ENCODE data around the gene COMP. TPM values are rescaled to one million over a fixed set of nuclear protein-coding genes. Genes with fewer than 3 reads are reported as not detected.

The COMP gene
- total and polyA plus RNA-seq, 2 donors from 2014 or later, result 1.8 to 33.2 TPM

DNA sequence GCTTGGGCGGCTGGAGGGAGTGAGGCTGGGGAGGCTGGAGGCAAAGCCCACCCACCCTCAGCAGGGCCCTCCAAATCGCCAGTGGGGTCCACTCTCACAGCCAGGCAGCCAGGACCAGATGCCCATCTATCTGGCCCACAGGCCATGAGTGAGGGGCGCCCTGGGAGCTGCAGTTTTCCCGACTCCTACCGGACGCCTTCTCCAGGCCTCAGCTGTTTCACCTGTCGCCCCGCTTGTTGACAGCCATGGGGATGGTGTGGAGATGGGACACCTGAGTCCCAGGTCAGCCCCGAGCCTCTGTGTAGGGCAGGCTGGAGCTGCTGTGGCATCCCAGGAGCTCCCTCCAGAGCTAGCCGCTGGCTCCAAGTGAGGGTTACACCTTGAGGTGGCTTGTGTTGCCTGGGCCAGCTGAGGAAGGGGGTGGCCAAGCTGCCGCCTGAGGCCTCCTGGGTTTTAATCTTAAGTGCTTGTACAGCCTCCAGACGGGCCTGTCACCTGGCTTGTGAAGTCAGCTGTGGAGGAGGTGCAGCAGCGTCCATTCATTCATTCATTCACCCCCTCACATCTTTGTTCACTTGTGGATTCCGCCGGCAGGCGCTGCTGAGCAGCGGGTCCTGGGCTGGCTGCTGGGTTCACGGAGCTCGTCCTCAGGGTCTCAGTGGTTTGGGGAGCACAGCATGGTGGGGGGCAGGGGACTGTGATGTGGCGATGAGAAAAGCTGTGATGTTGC, 52.0 kb downstream of the COMP start:
- FAIRE-seq (no peak), DNase-seq (peak in 1 of 5 donors; percentile 56)
- TF ChIP-seq, protein P1, sequence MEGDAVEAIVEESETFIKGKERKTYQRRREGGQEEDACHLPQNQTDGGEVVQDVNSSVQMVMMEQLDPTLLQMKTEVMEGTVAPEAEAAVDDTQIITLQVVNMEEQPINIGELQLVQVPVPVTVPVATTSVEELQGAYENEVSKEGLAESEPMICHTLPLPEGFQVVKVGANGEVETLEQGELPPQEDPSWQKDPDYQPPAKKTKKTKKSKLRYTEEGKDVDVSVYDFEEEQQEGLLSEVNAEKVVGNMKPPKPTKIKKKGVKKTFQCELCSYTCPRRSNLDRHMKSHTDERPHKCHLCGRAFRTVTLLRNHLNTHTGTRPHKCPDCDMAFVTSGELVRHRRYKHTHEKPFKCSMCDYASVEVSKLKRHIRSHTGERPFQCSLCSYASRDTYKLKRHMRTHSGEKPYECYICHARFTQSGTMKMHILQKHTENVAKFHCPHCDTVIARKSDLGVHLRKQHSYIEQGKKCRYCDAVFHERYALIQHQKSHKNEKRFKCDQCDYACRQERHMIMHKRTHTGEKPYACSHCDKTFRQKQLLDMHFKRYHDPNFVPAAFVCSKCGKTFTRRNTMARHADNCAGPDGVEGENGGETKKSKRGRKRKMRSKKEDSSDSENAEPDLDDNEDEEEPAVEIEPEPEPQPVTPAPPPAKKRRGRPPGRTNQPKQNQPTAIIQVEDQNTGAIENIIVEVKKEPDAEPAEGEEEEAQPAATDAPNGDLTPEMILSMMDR (IDR thresholded peaks at IDR 0.05; ENCODE audit: borderline replicate concordance, extremely low read depth, insufficient read depth), result no peak
- Histone ChIP-seq H3K27me3 (ENCODE audit: control insufficient read depth, insufficient read depth, low read length) (no peaks in the 10 kb centered on the region), H3K9me3 (ENCODE audit: control insufficient read depth in 2 of 3, insufficient read depth in 1 of 3, low read length in 3 of 3) (no peaks in the 10 kb centered on the region), H3K4me3 (ENCODE audit: low read length in 3 of 3) (no peak overlapping the region), H3K4me1 (ENCODE audit: control insufficient read depth in 2 of 3, insufficient read depth in 2 of 3, low read depth in 1 of 3, low read length in 3 of 3) (peaks cover 3 to 56% (median 32%) of the 10 kb centered on the region in 3 donors), H3K9ac (ENCODE audit: low read length in 3 of 3) (no peak overlapping the region), H3K27ac (ENCODE audit: low read depth in 2 of 2, low read length in 2 of 2) (peak overlapping the region in 1 of 2 donors; percentile 15), H3K36me3 (ENCODE audit: control insufficient read depth in 2 of 3, insufficient read depth in 3 of 3, low read length in 3 of 3) (no peaks in the 10 kb centered on the region)
- intact Hi-C loops (cut with DNase I), result no loop called here

DNA sequence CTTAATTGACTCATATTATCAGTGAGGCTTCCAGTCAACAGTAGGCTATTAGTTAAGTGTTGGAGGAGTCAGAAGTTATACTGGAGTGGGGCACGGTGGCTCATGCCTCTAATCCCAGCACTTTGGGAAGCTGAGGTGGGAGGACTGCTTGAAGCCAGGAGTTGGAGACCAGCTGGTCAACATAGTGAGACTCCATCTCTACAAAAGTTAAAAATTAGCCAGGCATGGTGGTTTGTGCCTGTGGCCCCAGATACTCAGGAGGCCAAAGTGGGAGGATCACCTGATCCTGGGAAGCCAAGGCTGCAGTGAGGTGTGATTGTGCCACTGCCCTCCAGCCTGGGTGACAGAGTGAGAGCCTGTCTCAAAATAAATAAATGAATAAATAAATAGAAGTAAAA, 53.2 kb downstream of the COMP start:
- H3K9ac ChIP-seq (ENCODE audit: low read length in 3 of 3), result peak overlapping the region in 1 of 3 donors; percentile 51
- TF ChIP-seq, protein P1 (IDR thresholded peaks at IDR 0.05; ENCODE audit: borderline replicate concordance, extremely low read depth, insufficient read depth), result no peak
- no peaks in the 10 kb centered on the region for H3K36me3 ChIP-seq (ENCODE audit: control insufficient read depth in 2 of 3, insufficient read depth in 3 of 3, low read length in 3 of 3)
- H3K9me3 ChIP-seq (ENCODE audit: control insufficient read depth in 2 of 3, insufficient read depth in 1 of 3, low read length in 3 of 3), result no peaks in the 10 kb centered on the region
- no peaks in the 10 kb centered on the region for H3K27me3 ChIP-seq (ENCODE audit: control insufficient read depth, insufficient read depth, low read length)
- peak in 2 of 5 donors; percentile 53 to 58 for DNase-seq
- H3K4me1 ChIP-seq (ENCODE audit: control insufficient read depth in 2 of 3, insufficient read depth in 2 of 3, low read depth in 1 of 3, low read length in 3 of 3), result peaks cover 3 to 52% (median 31%) of the 10 kb centered on the region in 3 donors
- no peak overlapping the region for H3K4me3 ChIP-seq (ENCODE audit: low read length in 3 of 3)
- FAIRE-seq, result no peak
- H3K27ac ChIP-seq (ENCODE audit: low read depth in 2 of 2, low read length in 2 of 2), result peak overlapping the region; percentile 61 to 68
- intact Hi-C loops (cut with DNase I), result no loop called here

DNA sequence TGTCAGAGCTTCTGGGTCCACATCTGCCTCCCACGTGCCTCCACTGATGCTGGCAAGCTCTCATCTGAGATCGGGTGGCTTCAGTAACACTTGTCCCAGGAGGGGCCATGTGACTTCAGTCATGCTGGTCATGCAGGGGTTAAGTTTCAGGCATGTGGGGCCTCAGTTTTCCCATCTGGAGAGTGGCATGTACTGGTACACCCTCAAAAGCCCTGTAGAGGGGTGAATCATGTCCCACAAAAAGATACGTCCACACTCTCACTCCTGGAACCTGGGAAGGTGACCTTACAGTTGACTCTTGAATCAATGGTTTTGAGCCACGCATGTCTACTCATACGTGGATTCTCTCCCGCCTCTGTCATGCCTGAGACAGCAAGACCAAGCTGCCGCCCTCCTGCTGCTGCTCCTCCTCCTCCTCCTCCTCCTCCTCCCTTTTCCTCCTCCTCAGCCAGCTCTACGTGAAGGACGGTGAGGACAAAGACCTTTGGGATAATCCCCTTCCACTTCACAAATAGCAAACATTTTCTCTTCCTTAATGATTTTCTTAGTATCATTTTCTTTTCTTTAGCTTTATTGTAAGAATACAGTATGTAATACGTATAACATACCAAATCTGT, 53.7 kb downstream of the COMP start:
- H3K36me3 ChIP-seq (ENCODE audit: control insufficient read depth in 2 of 3, insufficient read depth in 3 of 3, low read length in 3 of 3), result no peaks in the 10 kb centered on the region
- FAIRE-seq, result no peak
- intact Hi-C loops (cut with DNase I), result no loop called here
- H3K4me3 ChIP-seq (ENCODE audit: low read length in 3 of 3), result no peak overlapping the region
- peak overlapping the region in 1 of 3 donors; percentile 51 for H3K9ac ChIP-seq (ENCODE audit: low read length in 3 of 3)
- H3K27ac ChIP-seq (ENCODE audit: low read depth in 2 of 2, low read length in 2 of 2), result peak overlapping the region; percentile 61 to 68
- H3K4me1 ChIP-seq (ENCODE audit: control insufficient read depth in 2 of 3, insufficient read depth in 2 of 3, low read depth in 1 of 3, low read length in 3 of 3), result peaks cover 3 to 47% (median 26%) of the 10 kb centered on the region in 3 donors
- no peaks in the 10 kb centered on the region for H3K27me3 ChIP-seq (ENCODE audit: control insufficient read depth, insufficient read depth, low read length)
- peak in 2 of 5 donors; percentile 25 to 38 for DNase-seq
- H3K9me3 ChIP-seq (ENCODE audit: control insufficient read depth in 2 of 3, insufficient read depth in 1 of 3, low read length in 3 of 3), result no peaks in the 10 kb centered on the region
- TF ChIP-seq, protein P1 (IDR thresholded peaks at IDR 0.05; ENCODE audit: borderline replicate concordance, extremely low read depth, insufficient read depth), result no peak
